ENCODE measurements around the gene CD63. TPM values are rescaled to one million over a fixed set of nuclear protein-coding genes. Genes with fewer than 3 reads are reported as not detected.

The CD63 gene
- total and polyA plus RNA-seq, 2 of the 13 experiments (the other 11 are each of a cell fraction or from before 2014, with no cell fraction given) = 234 to 277 TPM

DNA sequence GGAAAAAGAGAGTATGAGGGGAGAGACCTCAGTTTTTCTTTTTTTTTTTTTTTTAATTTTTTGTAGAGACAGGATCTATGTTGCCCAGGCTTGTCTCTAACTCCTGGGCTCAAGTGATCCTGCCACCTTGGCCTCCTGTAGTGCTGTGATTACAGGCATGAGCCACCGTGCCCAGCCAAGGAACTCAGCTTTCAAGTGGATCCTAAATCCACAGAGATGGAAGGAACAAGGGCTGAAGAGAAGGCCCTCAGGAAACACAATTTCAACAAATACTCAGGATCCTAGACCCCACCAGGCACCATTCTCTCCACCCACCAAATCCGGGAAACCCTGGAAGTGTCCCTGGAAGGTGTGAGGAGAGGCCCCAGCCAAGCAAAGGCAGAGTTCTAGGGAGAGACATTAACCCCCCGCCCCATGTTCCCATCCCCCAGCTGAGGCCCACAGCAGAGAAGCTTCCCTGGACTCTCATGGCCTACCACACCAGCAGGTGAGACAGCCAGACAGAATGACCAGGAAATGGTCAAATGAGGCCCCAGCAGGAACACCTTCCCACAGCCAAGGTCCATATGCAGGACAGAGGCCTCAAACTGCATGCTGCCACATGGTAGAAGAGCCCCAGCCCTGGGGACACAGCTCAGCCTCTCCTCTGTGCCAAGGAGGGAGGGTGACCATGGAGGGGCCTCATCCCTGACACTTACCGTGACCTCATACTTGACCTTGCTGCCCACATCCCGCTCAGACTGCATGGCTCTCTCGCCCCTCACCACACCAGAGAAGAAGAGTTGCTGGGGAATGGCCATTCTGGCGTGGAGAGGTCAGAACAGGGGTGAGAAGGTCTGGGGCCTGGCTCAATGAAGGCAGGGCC is 35.3 kb downstream of the CD63 start:
- Histone ChIP-seq H3K27ac (ENCODE audit: extremely low read length, insufficient read depth, low read length) (no peak overlapping the region), H3K4me2 (ENCODE audit: low read depth, low read length) (no peak overlapping the region), H3K4me1 (ENCODE audit: insufficient read depth, low read length) (peaks cover 26% of the 10 kb centered on the region), H3K4me3 (replicated peaks in 1 of 3; ENCODE audit: insufficient read depth in 1 of 3, low read depth in 2 of 3, low read length in 3 of 3) (no peak overlapping the region), H3K9me3 (ENCODE audit: low read length) (no peaks in the 10 kb centered on the region), H4K20me1 (ENCODE audit: insufficient read depth, low read length) (no peaks in the 10 kb centered on the region), H3K36me3 (replicated peaks in 1 of 2; ENCODE audit: control insufficient read depth in 1 of 2, insufficient read depth in 2 of 2, low read length in 2 of 2) (no peaks in the 10 kb centered on the region), H3K27me3 (ENCODE audit: control insufficient read depth in 1 of 2, insufficient read depth in 2 of 2, low read length in 2 of 2) (peaks cover 0 to 2% of the 10 kb centered on the region in 2 experiments; a peak in 2 of 5 replicates), H2AFZ (ENCODE audit: low read length) (no peak overlapping the region), H3K79me2 (ENCODE audit: insufficient read depth, low read length) (no peaks in the 10 kb centered on the region), H3K9ac (ENCODE audit: insufficient read depth, low read depth, low read length) (no peak overlapping the region)
- POLR2A ChIA-PET = interaction anchor here (0.7 kb wide), 1 partner anchor 10 kb away, joined by 3 read pairs; no protein-coding TSS in a partner anchor
- 95% methylated on average over 4 of the region's 7 CpGs for WGBS (ENCODE audit: low lambda C conversion rate)
- in situ Hi-C loops (cut with HindIII; ENCODE audit: extremely low pct_ligation_motif_present, low pct_unique_long_range_greater_than_20kb) = no loop called here
- intact Hi-C loops (cut with micrococcal nuclease; ENCODE audit: unreplicated experiment) = no loop called here
- ATAC-seq (no peak), FAIRE-seq (no peak), DNase-seq (ENCODE audit: low spot score) (no peak)
- CTCF ChIA-PET (ENCODE audit: low intra/inter-chr PET ratio, low total read pairs) = no interaction called here
- no TSS peak for BruUV-seq (replicated peaks)
- TF ChIP-seq ZNF431 (CRISPR knock-in tag; IDR thresholded peaks at IDR 0.05; ENCODE audit: borderline replicate concordance, low read depth) (no peak), ARNT (IDR thresholded peaks at IDR 0.05) (no peak), HIVEP1 (CRISPR knock-in tag; IDR thresholded peaks at IDR 0.05) (no peak), MED13 (CRISPR knock-in tag; IDR thresholded peaks at IDR 0.05) (no peak), RBM22 (optimal IDR thresholded peaks at IDR 0.05; ENCODE audit: low read length) (no peak), U2AF1 (optimal IDR thresholded peaks at IDR 0.05; ENCODE audit: low read depth, low read length) (no peak), ELF4 (CRISPR knock-in tag; IDR thresholded peaks at IDR 0.05; ENCODE audit: borderline replicate concordance) (no peak)
- TF ChIP-seq, protein P1, sequence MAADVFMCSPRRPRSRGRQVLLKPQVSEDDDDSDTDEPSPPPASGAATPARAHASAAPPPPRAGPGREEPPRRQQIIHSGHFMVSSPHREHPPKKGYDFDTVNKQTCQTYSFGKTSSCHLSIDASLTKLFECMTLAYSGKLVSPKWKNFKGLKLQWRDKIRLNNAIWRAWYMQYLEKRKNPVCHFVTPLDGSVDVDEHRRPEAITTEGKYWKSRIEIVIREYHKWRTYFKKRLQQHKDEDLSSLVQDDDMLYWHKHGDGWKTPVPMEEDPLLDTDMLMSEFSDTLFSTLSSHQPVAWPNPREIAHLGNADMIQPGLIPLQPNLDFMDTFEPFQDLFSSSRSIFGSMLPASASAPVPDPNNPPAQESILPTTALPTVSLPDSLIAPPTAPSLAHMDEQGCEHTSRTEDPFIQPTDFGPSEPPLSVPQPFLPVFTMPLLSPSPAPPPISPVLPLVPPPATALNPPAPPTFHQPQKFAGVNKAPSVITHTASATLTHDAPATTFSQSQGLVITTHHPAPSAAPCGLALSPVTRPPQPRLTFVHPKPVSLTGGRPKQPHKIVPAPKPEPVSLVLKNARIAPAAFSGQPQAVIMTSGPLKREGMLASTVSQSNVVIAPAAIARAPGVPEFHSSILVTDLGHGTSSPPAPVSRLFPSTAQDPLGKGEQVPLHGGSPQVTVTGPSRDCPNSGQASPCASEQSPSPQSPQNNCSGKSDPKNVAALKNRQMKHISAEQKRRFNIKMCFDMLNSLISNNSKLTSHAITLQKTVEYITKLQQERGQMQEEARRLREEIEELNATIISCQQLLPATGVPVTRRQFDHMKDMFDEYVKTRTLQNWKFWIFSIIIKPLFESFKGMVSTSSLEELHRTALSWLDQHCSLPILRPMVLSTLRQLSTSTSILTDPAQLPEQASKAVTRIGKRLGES (CRISPR knock-in tag; IDR thresholded peaks at IDR 0.05; ENCODE audit: borderline replicate concordance) = no peak
- TF ChIP-seq, protein P2, sequence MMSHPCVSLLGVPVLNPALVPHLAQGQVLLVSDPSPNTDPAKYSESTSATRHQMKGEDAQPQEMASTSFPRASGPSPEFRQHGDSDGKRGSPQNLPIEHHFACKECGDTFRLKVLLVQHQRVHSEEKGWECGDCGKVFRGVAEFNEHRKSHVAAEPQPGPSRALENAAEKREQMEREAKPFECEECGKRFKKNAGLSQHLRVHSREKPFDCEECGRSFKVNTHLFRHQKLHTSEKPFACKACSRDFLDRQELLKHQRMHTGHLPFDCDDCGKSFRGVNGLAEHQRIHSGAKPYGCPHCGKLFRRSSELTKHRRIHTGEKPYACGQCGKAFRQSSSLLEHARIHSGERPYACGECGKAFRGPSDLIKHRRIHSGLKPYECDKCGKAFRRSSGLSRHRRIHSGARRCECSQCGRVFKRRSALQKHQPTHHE (CRISPR knock-in tag; IDR thresholded peaks at IDR 0.05; ENCODE audit: borderline replicate concordance) = no peak
- TF ChIP-seq, protein P3, sequence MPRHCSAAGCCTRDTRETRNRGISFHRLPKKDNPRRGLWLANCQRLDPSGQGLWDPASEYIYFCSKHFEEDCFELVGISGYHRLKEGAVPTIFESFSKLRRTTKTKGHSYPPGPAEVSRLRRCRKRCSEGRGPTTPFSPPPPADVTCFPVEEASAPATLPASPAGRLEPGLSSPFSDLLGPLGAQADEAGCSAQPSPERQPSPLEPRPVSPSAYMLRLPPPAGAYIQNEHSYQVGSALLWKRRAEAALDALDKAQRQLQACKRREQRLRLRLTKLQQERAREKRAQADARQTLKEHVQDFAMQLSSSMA (CRISPR knock-in tag; IDR thresholded peaks at IDR 0.05) = no peak
- TF ChIP-seq, protein P4, sequence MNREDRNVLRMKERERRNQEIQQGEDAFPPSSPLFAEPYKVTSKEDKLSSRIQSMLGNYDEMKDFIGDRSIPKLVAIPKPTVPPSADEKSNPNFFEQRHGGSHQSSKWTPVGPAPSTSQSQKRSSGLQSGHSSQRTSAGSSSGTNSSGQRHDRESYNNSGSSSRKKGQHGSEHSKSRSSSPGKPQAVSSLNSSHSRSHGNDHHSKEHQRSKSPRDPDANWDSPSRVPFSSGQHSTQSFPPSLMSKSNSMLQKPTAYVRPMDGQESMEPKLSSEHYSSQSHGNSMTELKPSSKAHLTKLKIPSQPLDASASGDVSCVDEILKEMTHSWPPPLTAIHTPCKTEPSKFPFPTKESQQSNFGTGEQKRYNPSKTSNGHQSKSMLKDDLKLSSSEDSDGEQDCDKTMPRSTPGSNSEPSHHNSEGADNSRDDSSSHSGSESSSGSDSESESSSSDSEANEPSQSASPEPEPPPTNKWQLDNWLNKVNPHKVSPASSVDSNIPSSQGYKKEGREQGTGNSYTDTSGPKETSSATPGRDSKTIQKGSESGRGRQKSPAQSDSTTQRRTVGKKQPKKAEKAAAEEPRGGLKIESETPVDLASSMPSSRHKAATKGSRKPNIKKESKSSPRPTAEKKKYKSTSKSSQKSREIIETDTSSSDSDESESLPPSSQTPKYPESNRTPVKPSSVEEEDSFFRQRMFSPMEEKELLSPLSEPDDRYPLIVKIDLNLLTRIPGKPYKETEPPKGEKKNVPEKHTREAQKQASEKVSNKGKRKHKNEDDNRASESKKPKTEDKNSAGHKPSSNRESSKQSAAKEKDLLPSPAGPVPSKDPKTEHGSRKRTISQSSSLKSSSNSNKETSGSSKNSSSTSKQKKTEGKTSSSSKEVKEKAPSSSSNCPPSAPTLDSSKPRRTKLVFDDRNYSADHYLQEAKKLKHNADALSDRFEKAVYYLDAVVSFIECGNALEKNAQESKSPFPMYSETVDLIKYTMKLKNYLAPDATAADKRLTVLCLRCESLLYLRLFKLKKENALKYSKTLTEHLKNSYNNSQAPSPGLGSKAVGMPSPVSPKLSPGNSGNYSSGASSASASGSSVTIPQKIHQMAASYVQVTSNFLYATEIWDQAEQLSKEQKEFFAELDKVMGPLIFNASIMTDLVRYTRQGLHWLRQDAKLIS (CRISPR knock-in tag; IDR thresholded peaks at IDR 0.05) = no peak
- TF ChIP-seq, protein P5, sequence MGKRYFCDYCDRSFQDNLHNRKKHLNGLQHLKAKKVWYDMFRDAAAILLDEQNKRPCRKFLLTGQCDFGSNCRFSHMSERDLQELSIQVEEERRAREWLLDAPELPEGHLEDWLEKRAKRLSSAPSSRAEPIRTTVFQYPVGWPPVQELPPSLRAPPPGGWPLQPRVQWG (CRISPR knock-in tag; IDR thresholded peaks at IDR 0.05; ENCODE audit: borderline replicate concordance, low read depth) = no peak

All from HepG2 (cell line).